GM12872 (cell line): ENCODE results near the gene MMP24.

Experiments
- CTCF ChIP-seq: IDR thresholded peaks from 3 replicates; pipeline ENCODE4 v1.5.1; 2011; ENCODE audit warnings: low read depth, mild to moderate bottlenecking, low read length, moderate library complexity; ENCODE audit not compliant: insufficient read depth

Gene MMP24

DNA sequence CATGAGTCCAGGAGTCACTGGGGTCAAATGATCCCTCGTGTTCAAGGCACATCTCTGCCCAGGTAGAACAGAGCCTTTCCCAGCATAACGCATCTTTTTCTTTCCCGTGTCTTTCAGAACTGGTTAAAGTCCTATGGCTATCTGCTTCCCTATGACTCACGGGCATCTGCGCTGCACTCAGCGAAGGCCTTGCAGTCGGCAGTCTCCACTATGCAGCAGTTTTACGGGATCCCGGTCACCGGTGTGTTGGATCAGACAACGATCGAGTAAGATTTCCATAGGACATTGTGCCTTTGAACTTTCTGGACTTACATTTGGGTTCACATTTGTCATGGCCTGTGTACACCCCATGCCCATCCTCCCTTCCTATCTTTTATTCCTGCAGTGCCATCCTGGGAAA lies 20.2 kb downstream of the MMP24 start:
- no peak for TF ChIP-seq CTCF

- TF ChIP-seq CTCF, result no peak
These were observed 22.4 kb downstream of the MMP24 start for GRCh38 chr20:35248641-35249475.

DNA sequence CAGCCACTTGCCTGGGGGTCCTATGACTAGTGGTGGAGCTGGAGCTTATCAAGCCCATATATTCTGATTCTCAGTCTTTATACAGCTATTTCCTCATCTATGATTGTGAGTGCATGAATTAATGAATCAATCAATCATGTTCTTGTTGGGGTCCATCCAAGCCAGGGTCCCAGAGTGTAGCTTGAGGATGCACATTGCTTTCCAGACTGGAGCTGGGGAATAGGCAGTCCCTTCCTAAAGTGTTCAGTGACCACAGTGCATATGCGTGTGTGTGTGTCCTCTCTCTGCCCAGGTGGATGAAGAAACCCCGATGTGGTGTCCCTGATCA lies 25.1 kb downstream of the MMP24 start:
- no peak for TF ChIP-seq CTCF

GRCh38 chr20:35252037-35252461 lies 25.6 kb downstream of the MMP24 start:
- no peak for TF ChIP-seq CTCF

DNA sequence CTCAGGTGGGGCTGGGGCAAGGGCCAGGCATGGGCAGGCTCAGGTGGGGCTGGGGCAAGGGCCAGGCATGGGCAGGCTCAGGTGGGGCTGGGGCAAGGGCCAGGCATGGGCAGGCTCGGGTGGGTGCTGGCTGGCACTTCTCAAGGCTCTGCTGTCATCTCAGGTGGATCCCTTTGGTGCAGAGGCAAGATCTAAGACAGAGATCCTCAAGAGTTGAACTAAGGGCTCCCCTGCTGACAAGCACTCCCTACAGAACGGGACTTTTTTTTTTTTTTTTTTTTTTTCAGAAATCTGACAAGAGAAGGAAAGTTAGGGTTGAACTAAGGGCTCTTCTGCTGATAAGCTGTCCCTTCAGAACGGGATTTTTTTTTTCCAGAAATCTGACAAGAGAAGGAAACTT lies 26.5 kb downstream of the MMP24 start:
- TF ChIP-seq CTCF, result no peak

- TF ChIP-seq CTCF, result no peak
These were observed 28.0 kb downstream of the MMP24 start for GRCh38 chr20:35254448-35254999.

DNA sequence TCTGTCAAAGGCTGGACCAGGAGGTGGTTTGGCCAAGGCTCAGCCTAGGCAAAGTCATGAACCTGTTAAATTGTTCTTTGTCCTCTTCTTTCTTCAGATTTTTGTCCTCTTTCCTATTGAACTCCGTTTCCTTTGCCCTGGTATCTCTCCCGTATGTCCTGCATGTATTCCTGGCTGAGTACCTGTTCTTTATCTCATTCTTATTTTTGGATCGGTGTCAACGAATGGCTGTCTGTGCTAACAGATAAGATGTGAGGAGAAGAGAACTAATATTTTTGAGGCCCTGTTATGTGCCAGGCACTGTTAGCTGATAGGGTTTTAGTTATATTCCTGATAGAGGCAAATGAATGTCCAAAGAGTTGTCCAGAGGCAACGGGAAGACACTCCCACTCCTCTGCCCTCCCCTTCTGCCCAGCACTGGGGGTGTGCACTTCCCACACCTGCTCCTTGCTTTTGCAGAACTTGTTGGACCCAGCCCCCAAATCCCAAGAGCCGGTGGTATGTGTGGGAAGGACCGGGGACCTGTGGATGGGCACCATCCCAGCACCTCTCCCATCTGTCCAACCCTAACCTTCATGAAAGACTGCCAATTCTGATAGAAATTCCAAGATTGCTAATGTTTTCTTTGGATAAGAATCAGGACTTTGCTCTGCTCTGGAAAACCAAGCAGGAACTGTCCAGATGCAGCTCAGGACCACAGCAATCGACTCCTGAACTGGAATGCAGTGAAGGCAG lies 30.9 kb downstream of the MMP24 start:
- no peak for TF ChIP-seq CTCF
